ENCODE results near the gene GAS5. TPM values are rescaled to one million over a fixed set of nuclear protein-coding genes. Genes with fewer than 3 reads are reported as not detected.
"Not testable (repeated sequence)": the region's sequence is repeated elsewhere in the genome, so short reads cannot be mapped to it uniquely, and the experiment has no call there.

The GAS5 gene
- total RNA-seq, 2 experiments from 2014 or later: 328 to 370 TPM

GRCh38 chr1:173866413-173867115 is 1.2 kb downstream of the GAS5 start:
- Mint-ChIP-seq H3K9me3 (no peaks in the 10 kb centered on the region), H3K4me3 (peak overlapping the region; percentile 95), H3K4me1 (peaks cover 67% of the 10 kb centered on the region), H3K27ac (peak overlapping the region; percentile 96), H3K36me3 (ENCODE audit: low read depth) (peaks cover 61% of the 10 kb centered on the region), H3K27me3 (no peaks in the 10 kb centered on the region)
- POLR2A ChIA-PET: no interaction called here
- no peak for DNase-seq
- CTCF ChIA-PET: no interaction called here

GRCh38 chr1:173865468-173866164 is 2.2 kb downstream of the GAS5 start:
- H3K9me3 Mint-ChIP-seq: no peaks in the 10 kb centered on the region
- peaks cover 57% of the 10 kb centered on the region for H3K36me3 Mint-ChIP-seq (ENCODE audit: low read depth)
- DNase-seq: no peak
- ChIA-PET POLR2A (no interaction called here), CTCF (interaction anchor here (0.6 to 1.3 kb wide), 3 partner anchors 15 to 389 kb away, joined by 3 to 5 read pairs (median 3); partner anchors contain the start of gene PRDX6)
- peak overlapping the region; percentile 96 for H3K27ac Mint-ChIP-seq
- H3K27me3 Mint-ChIP-seq: no peaks in the 10 kb centered on the region
- H3K4me1 Mint-ChIP-seq: peaks cover 57% of the 10 kb centered on the region
- H3K4me3 Mint-ChIP-seq: peak overlapping the region; percentile 95

- Mint-ChIP-seq H3K4me1 (peaks cover 45% of the 10 kb centered on the region), H3K4me3 (peak overlapping the region; percentile 95), H3K27ac (peak overlapping the region; percentile 96), H3K27me3 (no peaks in the 10 kb centered on the region), H3K36me3 (ENCODE audit: low read depth) (peaks cover 61% of the 10 kb centered on the region), H3K9me3 (no peaks in the 10 kb centered on the region)
- POLR2A ChIA-PET: no interaction called here
- CTCF ChIA-PET: interaction anchor here (0.8 to 1.3 kb wide), 3 partner anchors 10 to 84 kb away, joined by 3 to 5 read pairs (median 4); no protein-coding TSS in a partner anchor
- no peak for DNase-seq
These were observed 3.5 kb downstream of the GAS5 start for GRCh38 chr1:173864179-173864867.

- H3K27ac Mint-ChIP-seq: peak overlapping the region; percentile 25
- no peak for DNase-seq
- no peaks in the 10 kb centered on the region for H3K27me3 Mint-ChIP-seq
- ChIA-PET CTCF (interaction anchor here (0.8 to 1.2 kb wide), 2 partner anchors 9 to 85 kb away, joined by 3 to 4 read pairs; no protein-coding TSS in a partner anchor), POLR2A (no interaction called here)
- H3K4me1 Mint-ChIP-seq: peaks cover 38% of the 10 kb centered on the region
- peak overlapping the region; percentile 34 for H3K4me3 Mint-ChIP-seq
- H3K9me3 Mint-ChIP-seq: no peaks in the 10 kb centered on the region
- peaks cover 61% of the 10 kb centered on the region for H3K36me3 Mint-ChIP-seq (ENCODE audit: low read depth)
These were observed 4.3 kb downstream of the GAS5 start for GRCh38 chr1:173863224-173864161.

- H3K4me3 Mint-ChIP-seq: no peak overlapping the region
- H3K4me1 Mint-ChIP-seq: peaks cover 38% of the 10 kb centered on the region
- no peaks in the 10 kb centered on the region for H3K27me3 Mint-ChIP-seq
- DNase-seq: no peak
- CTCF ChIA-PET: no interaction called here
- no peaks in the 10 kb centered on the region for H3K9me3 Mint-ChIP-seq
- H3K27ac Mint-ChIP-seq: peak overlapping the region; percentile 25
- peaks cover 64% of the 10 kb centered on the region for H3K36me3 Mint-ChIP-seq (ENCODE audit: low read depth)
- POLR2A ChIA-PET: no interaction called here
These were observed 5.0 kb downstream of the GAS5 start for GRCh38 chr1:173862769-173863223.

GRCh38 chr1:173862146-173862768 is 5.5 kb downstream of the GAS5 start:
- peaks cover 38% of the 10 kb centered on the region for H3K4me1 Mint-ChIP-seq
- DNase-seq, CTCF ChIA-PET, H3K4me3 Mint-ChIP-seq, POLR2A ChIA-PET, H3K9me3 Mint-ChIP-seq, H3K27me3 Mint-ChIP-seq: not testable (repeated sequence)
- H3K36me3 Mint-ChIP-seq (ENCODE audit: low read depth): peaks cover 64% of the 10 kb centered on the region
- peak overlapping the region; percentile 19 for H3K27ac Mint-ChIP-seq

- DNase-seq: no peak
- Mint-ChIP-seq H3K27ac (peak overlapping the region; percentile 9), H3K36me3 (ENCODE audit: low read depth) (peaks cover 59% of the 10 kb centered on the region), H3K4me1 (peaks cover 37% of the 10 kb centered on the region), H3K4me3 (no peak overlapping the region), H3K27me3 (no peaks in the 10 kb centered on the region), H3K9me3 (no peaks in the 10 kb centered on the region)
- CTCF ChIA-PET: no interaction called here
- POLR2A ChIA-PET: no interaction called here
These were observed 6.1 kb downstream of the GAS5 start for GRCh38 chr1:173861731-173862145.

- Mint-ChIP-seq H3K27ac (peak overlapping the region; percentile 0), H3K4me3 (no peak overlapping the region), H3K9me3 (no peaks in the 10 kb centered on the region), H3K36me3 (ENCODE audit: low read depth) (peaks cover 53% of the 10 kb centered on the region), H3K27me3 (no peaks in the 10 kb centered on the region), H3K4me1 (peaks cover 20% of the 10 kb centered on the region)
- DNase-seq: no peak
- POLR2A ChIA-PET: interaction anchor here (0.5 to 0.8 kb wide), 3 partner anchors 8 to 36 kb away, joined by 5 to 6 read pairs (median 5); no protein-coding TSS in a partner anchor
- CTCF ChIA-PET: interaction anchor here (0.9 to 1.5 kb wide), 3 partner anchors 8 to 36 kb away, joined by 3 read pairs; partner anchors contain the start of gene DARS2
These were observed 7.7 kb downstream of the GAS5 start for GRCh38 chr1:173860065-173860464.

- not testable (repeated sequence) for H3K9me3 Mint-ChIP-seq, H3K27ac Mint-ChIP-seq, DNase-seq, H3K27me3 Mint-ChIP-seq, H3K4me3 Mint-ChIP-seq
- H3K4me1 Mint-ChIP-seq: peaks cover 16% of the 10 kb centered on the region
- CTCF ChIA-PET: interaction anchor here (1.4 to 1.5 kb wide), 2 partner anchors 11 to 36 kb away, joined by 3 read pairs; partner anchors contain the start of gene DARS2
- POLR2A ChIA-PET: interaction anchor here (0.5 kb wide), 1 partner anchor 15 kb away, joined by 6 read pairs; no protein-coding TSS in a partner anchor
- H3K36me3 Mint-ChIP-seq (ENCODE audit: low read depth): peaks cover 51% of the 10 kb centered on the region
These were observed 8.2 kb downstream of the GAS5 start for GRCh38 chr1:173859547-173859946.

- peaks cover 2% of the 10 kb centered on the region for H3K4me1 Mint-ChIP-seq
- H3K9me3 Mint-ChIP-seq: no peaks in the 10 kb centered on the region
- H3K27ac Mint-ChIP-seq: peak overlapping the region; percentile 44
- no peak for DNase-seq
- no peak overlapping the region for H3K4me3 Mint-ChIP-seq
- no peaks in the 10 kb centered on the region for H3K27me3 Mint-ChIP-seq
- POLR2A ChIA-PET: no interaction called here
- CTCF ChIA-PET: no interaction called here
- peaks cover 44% of the 10 kb centered on the region for H3K36me3 Mint-ChIP-seq (ENCODE audit: low read depth)
These were observed 10.3 kb downstream of the GAS5 start for GRCh38 chr1:173857363-173857917.

- Mint-ChIP-seq H3K4me1 (peaks cover under 1% of the 10 kb centered on the region), H3K36me3 (ENCODE audit: low read depth) (peaks cover 45% of the 10 kb centered on the region), H3K4me3 (no peak overlapping the region), H3K27ac (no peak overlapping the region), H3K27me3 (no peaks in the 10 kb centered on the region), H3K9me3 (no peaks in the 10 kb centered on the region)
- CTCF ChIA-PET: no interaction called here
- POLR2A ChIA-PET: no interaction called here
- DNase-seq: no peak
These were observed 10.9 kb downstream of the GAS5 start for GRCh38 chr1:173856903-173857302.

Data from activated CD4-positive, alpha-beta T cell treated with anti-CD3 and anti-CD28 coated beads, Interleukin-2, amount 10 ng/mL, durations not matched to agents 7 days and 5 days (primary cell).